Chondrocyte (in vitro differentiated cells): ENCODE results near the gene VPS51. TPM values are rescaled to one million over a fixed set of nuclear protein-coding genes. Genes with fewer than 3 reads are reported as not detected.

Experiments
- DNase-seq: peaks from one replicate; pipeline ENCODE4 v3.0.0; 2021; ENCODE audit warnings: mixed read lengths, low spot score
- H3K27ac Mint-ChIP-seq: one replicate; pipeline ENCODE4 v1.8.0; 2021; ENCODE audit warnings: mild to moderate bottlenecking, moderate library complexity, mixed read lengths; ENCODE audit not compliant: unreplicated experiment
- H3K27me3 Mint-ChIP-seq: 2 replicates; pipeline ENCODE4 v1.8.0; 2021; ENCODE audit warnings: low read depth, mixed read lengths
- H3K36me3 Mint-ChIP-seq: 2 replicates; pipeline ENCODE4 v1.8.0; 2021; ENCODE audit warnings: low read depth, mixed read lengths
- H3K4me1 Mint-ChIP-seq: 2 replicates; pipeline ENCODE4 v1.8.0; 2021; ENCODE audit warnings: low read depth, mild to moderate bottlenecking, mixed read lengths
- H3K4me3 Mint-ChIP-seq: one replicate; pipeline ENCODE4 v1.8.0; 2021; ENCODE audit warnings: mild to moderate bottlenecking, moderate library complexity, mixed read lengths; ENCODE audit not compliant: unreplicated experiment
- H3K9me3 Mint-ChIP-seq: 2 replicates; pipeline ENCODE4 v1.8.0; 2021; ENCODE audit warnings: low read depth, mixed read lengths
- total RNA-seq: library from RNA; stranded (reverse); gene quantifications from 3 replicates; pipeline ENCODE4 v1.2.1, GENCODE V29; 2021
- TF ChIP-seq, protein P1 (sequence below): fragments of 200-600 bp; sonication (generic); IDR thresholded peaks from 2 replicates; pipeline ENCODE4 v1.5.0; 2021; ENCODE audit warnings: antibody characterized with exemption, mild to moderate bottlenecking, moderate library complexity

Gene VPS51
- total RNA-seq, 1 donor from 2014 or later = 73.4 TPM

- H3K27ac Mint-ChIP-seq = no peak overlapping the region
- no peak for DNase-seq
- H3K4me1 Mint-ChIP-seq = peaks cover 22% of the 10 kb centered on the region
Measured at GRCh38 chr11:65096926-65097325, 912 bp downstream of the VPS51 start.

DNA sequence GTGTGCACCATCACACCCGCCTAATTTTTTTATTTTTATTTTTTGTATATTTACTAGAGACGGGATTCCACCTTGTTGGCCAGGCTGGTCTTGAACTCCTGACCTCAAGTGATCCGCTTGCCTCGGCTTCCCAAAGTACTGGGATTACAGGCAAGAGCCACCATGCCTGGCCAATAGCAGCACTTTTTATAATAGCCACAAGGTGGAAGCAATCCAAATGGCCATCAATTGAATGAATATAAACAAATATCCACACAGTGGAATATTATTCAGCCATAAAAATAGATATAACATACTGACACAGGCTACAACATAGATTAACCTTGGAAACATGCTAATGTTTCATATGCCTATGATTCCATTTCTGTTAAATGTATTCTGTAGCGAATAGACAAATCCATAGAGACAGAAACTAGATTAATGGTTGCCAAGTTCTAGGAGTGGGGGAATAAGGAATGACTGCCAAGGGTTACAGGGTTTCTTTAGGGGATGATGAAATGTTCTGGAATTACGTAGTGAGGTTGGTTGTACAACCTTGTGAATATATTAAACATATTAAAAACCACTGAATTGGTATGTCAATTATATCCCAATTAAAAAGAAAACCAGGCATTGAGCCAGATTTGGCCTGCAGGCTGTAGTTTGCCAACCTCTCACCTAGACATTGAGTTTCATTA lies 4.8 kb downstream of the VPS51 start:
- Mint-ChIP-seq H3K4me3 (no peak overlapping the region), H3K9me3 (no peaks in the 10 kb centered on the region), H3K27ac (no peak overlapping the region), H3K27me3 (no peaks in the 10 kb centered on the region), H3K4me1 (peaks cover 34% of the 10 kb centered on the region), H3K36me3 (peaks cover 1% of the 10 kb centered on the region)
- DNase-seq = no peak
- TF ChIP-seq, protein P1, sequence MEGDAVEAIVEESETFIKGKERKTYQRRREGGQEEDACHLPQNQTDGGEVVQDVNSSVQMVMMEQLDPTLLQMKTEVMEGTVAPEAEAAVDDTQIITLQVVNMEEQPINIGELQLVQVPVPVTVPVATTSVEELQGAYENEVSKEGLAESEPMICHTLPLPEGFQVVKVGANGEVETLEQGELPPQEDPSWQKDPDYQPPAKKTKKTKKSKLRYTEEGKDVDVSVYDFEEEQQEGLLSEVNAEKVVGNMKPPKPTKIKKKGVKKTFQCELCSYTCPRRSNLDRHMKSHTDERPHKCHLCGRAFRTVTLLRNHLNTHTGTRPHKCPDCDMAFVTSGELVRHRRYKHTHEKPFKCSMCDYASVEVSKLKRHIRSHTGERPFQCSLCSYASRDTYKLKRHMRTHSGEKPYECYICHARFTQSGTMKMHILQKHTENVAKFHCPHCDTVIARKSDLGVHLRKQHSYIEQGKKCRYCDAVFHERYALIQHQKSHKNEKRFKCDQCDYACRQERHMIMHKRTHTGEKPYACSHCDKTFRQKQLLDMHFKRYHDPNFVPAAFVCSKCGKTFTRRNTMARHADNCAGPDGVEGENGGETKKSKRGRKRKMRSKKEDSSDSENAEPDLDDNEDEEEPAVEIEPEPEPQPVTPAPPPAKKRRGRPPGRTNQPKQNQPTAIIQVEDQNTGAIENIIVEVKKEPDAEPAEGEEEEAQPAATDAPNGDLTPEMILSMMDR = peak; percentile 43

More at GRCh38 chr11:65096926-65097325, 912 bp downstream of the VPS51 start:
- TF ChIP-seq, protein P1 = no peak
- no peaks in the 10 kb centered on the region for H3K36me3 Mint-ChIP-seq
- peak overlapping the region; percentile 88 for H3K4me3 Mint-ChIP-seq
- H3K27me3 Mint-ChIP-seq = no peaks in the 10 kb centered on the region
- H3K9me3 Mint-ChIP-seq = no peaks in the 10 kb centered on the region

- peaks cover 1% of the 10 kb centered on the region for H3K36me3 Mint-ChIP-seq
- DNase-seq = no peak
Measured at GRCh38 chr11:65102142-65103095, 6.4 kb downstream of the VPS51 start.

GRCh38 chr11:65103476-65103875 lies 7.5 kb downstream of the VPS51 start:
- H3K27me3 Mint-ChIP-seq = no peaks in the 10 kb centered on the region
- H3K4me3 Mint-ChIP-seq = no peak overlapping the region
- H3K9me3 Mint-ChIP-seq = no peaks in the 10 kb centered on the region
- TF ChIP-seq, protein P1 = no peak
- DNase-seq = no peak
- peaks cover 22% of the 10 kb centered on the region for H3K4me1 Mint-ChIP-seq
- peaks cover 1% of the 10 kb centered on the region for H3K36me3 Mint-ChIP-seq
- H3K27ac Mint-ChIP-seq = no peak overlapping the region

More at GRCh38 chr11:65102142-65103095, 6.4 kb downstream of the VPS51 start:
- Mint-ChIP-seq H3K27me3 (no peaks in the 10 kb centered on the region), H3K27ac (peak overlapping the region; percentile 77), H3K4me1 (peaks cover 25% of the 10 kb centered on the region), H3K4me3 (no peak overlapping the region), H3K9me3 (no peaks in the 10 kb centered on the region)
- TF ChIP-seq, protein P1 = no peak

GRCh38 chr11:65104628-65105027 lies 8.6 kb downstream of the VPS51 start:
- DNase-seq = no peak
- H3K27ac Mint-ChIP-seq = no peak overlapping the region
- no peaks in the 10 kb centered on the region for H3K27me3 Mint-ChIP-seq
- H3K36me3 Mint-ChIP-seq = peaks cover 3% of the 10 kb centered on the region
- peaks cover 22% of the 10 kb centered on the region for H3K4me1 Mint-ChIP-seq
- TF ChIP-seq, protein P1 = no peak
- no peaks in the 10 kb centered on the region for H3K9me3 Mint-ChIP-seq
- no peak overlapping the region for H3K4me3 Mint-ChIP-seq
